Retina (tissue), 1 donor: ENCODE data around the gene ZIM2.
"Not testable (repeated sequence)": the region's sequence is repeated elsewhere in the genome, so short reads cannot be mapped to it uniquely, and the experiment has no call there.

Experiments used
- DNase-seq: peaks from one replicate; pipeline ENCODE4 v3.0.0-alpha.2; 2016

The ZIM2 gene

DNA sequence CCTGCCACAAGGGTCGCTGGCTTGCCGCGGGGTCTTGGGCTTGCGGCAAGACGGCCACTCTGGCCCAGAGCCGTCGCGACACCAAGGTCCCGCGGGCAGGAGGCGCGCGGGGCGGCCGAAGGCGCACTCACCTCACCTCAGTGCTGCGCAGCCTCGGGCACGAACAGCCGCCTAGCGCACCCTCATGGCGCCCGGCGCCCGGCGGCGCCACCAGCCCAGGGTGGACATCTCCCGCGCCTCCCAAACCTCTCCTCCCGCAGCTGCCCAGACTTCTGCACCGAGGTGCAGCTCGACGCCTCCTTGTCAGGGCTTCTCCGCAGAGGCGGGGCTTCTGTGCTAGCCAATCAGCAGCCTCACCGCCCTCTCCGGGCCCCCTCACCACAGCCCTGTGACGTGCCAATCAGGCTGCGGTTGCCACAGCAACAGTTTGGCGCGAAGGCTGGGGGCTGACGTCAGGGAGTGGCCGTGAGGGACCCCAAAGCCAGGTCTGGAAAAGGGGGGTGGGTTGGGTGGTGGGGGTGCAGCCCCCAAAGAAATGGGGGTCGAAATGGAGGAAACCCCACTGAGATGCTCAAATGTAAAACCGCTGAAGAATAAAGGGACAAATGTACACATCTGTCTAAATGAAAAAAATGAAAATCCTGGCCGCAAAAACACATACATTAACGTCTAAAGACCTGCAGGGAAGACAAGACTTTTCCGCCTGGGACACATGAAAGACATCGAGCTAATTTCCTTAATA lies at the start of gene ZIM2, which contains the start of gene PEG3:
Gene ZIM2, minus strand, starts transcription at position 276 of the 742 bp plus-strand sequence. CDS start 16,449 bp downstream, outside the sequence.
Gene PEG3, minus strand, starts transcription at position 276 of the 742 bp plus-strand sequence. CDS start 16,071 bp downstream, outside the sequence.
- DNase-seq: peak; percentile 92

DNA sequence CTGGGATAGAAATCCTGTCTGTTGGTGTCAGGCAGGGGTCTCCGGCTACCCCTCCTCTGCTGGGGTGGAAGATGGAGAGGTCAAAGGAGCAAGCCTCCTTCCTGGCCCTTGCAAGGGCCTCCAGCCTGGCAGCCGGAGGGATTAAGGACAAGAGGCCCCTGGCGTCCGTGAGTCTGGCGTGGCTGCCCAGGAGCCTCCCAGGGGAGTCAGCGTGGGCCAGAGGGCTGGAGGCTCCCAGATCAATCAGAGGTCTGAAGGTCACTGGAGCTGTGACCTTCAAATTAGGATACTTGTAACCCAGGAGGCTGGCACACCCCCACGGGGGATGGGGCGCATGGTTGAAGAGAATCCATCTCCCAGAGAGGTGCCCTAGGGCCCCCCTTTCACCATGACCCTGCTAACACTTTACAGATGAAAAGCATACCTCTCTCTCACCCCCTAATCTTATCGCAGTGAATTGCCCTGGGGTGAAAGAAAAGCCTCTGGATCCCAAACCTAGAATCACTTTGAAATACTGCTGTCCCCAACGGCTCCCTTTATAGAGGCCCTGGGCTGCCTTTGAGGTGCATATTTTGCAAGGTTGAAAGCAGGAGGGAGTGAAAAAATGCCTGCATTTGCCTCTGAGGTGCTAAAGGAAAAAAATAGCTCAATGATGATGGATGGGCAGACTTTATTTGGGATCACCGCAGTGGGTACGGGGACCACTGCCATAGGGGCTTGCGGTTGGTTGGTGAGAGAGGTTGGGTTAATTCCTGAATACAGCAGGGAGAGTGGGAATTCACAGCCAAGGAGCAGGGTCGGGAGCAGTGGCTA lies 44.9 kb upstream of the ZIM2 start:
- DNase-seq: peak; percentile 36

DNA sequence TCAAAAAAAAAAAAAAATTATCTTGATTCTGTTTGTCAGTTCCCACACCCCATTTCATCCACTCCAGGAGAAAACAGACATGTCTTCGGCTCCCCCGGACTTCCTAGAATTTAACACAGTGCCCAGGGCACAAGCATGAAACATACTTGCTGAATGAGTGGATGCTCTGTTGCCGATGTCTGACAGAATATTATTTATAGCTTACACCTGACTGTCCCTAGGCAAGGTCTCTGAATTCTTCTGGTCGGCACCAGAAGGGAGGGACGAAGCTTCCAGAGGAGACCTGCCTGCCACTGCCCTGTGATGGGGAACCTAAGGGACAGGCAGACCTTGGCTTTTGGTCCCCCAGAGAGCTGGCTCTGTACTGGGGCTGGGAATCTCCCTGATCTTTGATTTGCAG lies 43.9 kb upstream of the ZIM2 start:
- DNase-seq: no peak

DNA sequence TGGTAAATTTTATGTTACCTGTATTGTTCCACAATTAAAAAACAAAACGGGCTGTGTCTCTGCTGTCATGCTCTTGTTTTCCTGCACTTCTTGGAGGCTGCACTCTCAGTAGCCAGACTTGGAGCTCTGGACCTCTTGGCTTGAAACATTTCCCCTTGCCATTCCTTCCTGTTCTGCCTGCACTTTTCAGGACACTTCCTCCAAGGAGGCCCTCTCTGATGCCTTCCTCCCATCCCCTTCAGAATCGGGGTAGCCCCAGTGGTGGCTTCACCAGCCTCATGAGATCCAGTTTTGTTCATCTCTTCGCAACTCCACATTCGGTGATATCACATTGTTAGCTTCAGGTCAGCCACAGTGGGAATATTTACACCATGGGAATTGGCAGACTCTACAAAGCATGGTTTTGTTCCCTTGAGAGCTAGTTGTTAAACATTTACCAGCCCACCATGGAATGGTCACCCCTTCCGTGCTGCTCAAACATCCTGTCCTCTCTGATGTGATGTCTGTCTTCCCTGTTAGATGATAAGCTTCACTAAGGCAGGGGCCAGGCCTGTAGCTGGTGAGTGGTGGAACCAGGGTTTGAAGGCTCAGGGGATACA lies 40.2 kb upstream of the ZIM2 start:
- DNase-seq: no peak

DNA sequence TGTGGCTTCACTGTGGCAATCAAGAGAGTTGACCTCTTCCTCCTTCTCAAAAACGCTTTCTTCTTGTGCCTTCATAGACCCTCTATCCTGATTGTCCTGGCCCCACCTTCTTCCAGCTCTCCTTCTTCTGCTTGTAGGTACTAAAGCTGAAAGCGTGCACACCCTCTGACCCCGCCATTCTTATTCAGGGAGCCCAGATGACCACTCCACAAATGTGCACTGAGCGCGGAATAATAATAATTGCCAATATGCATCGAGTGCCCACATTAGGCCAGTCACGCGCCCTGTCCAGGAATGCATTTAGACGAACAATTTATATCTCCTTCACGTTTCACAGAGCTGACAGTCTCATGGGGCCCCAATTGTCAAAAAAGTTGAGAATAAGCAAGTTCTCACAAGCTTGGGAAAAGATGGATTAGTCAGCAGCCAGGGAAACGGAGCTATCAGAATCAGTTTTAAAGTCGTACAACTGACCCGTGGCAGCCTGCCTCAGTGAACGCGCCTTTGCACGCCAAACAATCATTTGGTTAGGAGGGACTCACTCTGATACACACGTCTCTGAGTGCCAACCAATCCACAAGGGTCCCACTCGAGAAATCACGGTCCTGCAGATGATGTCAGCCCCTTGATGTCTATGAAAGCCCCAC lies 36.7 kb upstream of the ZIM2 start:
- DNase-seq: peak; percentile 14

DNA sequence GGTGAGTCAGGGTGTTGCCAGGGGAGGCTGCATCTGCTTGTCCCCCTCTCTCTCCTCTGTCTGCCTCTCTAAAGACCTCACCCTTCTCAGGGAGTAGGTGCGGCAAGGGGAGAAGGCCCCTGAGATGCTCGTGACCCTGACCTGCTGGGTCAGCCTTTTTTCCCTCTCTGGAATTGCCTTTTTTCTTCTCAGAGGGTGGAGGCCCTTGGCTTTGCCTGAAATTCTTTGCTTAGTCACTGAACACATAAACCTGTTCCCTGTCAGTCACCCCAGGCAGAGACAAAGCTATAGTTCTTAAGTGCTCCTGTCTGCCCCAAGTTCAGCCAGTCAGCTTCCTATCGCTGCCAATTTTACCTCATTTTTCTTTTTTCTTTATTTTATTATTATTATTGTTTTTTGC lies 35.2 kb upstream of the ZIM2 start:
- DNase-seq: no peak

DNA sequence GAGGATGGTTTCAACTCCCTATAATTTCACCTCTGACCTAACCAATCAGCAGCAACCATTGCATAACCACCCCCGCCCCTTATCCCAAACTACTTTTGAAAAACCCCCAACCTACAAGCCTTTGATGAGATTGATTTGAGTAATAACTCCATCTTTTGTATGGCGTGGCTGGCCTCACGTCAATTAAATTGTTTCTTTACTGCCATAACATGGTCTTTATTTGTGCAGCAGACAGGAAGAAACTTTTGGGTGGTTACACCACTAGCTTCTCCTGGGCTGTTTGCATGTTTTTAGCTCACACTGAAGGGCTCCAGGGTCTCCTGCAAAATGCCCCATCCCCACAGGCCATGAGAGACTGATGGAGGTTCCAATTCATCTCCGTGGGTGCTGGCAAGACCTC lies 34.0 kb upstream of the ZIM2 start:
- DNase-seq: no peak

DNA sequence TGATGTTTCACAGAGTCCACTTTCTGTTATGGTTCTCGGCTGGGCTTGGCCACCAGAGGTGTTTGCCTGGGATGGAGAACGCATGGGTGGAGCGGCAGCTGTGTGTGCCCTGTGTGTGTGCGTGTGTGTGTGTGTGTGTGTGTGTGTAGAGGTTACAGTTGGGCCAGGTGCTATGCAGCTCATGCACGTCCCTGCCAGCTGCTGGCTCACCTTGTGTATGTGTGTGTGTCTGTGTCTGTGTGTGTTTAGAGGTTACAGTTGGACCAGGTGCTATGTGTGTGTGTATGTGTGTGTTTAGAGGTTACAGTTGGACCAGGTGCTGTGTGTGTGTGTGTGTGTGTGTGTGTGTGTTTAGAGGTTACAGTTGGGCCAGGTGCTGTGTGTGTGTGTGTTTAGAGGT lies 33.0 kb upstream of the ZIM2 start:
- DNase-seq: no peak

DNA sequence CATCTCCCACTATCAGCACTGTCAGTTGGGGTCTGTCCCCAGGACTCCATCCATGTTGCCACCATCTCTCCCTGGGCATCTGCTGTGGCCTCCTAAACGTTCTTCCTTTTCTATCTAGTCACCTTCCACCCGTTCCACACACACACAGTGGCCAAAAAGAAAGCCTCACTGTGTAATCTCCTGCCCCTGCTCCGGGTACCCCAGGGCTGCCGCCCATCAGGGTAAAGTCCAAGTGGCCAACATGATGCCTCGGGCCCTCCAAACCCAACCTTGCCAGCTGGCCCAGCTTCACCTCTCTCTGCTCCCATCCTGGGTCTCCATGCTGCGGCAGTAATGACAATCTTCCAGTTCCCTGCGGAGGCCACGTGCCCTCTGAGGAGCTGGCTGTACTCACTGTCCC lies 29.4 kb upstream of the ZIM2 start:
- DNase-seq: no peak

DNA sequence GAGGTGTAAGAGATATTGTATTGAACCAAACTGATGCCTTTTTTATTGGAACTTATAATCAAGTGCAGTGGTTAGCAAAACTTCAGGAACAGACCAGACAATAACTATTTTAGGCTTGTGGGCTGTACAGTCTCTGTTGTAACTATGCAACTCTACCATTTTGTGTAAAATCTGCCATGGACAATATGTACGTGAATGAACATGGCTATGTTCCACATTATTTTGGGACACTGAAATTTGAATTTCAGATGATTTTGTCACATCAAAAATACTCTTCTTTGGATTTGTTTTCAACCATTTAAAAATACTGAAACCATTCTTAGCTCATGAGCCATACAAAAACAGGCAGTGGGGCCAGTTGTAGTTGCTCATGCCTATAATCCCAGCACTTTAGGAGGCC lies 27.9 kb upstream of the ZIM2 start:
- no peak for DNase-seq

DNA sequence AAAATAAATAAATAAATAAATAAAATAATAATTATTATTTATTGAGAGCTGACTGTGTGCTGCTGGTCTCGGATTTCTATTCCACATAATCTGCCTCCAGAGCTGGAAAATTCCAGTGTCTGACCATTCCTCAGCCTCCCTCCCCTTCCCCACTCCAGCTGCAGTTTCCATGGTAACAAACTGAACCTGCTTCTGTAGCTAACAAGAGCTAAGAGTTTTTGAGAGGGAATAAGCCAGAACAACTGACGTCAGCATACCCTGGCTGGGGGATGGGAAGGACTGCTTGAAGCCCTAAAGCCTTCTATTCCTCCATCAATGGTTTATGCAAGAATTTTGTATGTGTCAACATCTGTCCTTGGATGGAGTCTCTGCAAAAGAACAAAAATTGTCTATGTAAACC lies 26.0 kb upstream of the ZIM2 start:
- DNase-seq: peak; percentile 67

DNA sequence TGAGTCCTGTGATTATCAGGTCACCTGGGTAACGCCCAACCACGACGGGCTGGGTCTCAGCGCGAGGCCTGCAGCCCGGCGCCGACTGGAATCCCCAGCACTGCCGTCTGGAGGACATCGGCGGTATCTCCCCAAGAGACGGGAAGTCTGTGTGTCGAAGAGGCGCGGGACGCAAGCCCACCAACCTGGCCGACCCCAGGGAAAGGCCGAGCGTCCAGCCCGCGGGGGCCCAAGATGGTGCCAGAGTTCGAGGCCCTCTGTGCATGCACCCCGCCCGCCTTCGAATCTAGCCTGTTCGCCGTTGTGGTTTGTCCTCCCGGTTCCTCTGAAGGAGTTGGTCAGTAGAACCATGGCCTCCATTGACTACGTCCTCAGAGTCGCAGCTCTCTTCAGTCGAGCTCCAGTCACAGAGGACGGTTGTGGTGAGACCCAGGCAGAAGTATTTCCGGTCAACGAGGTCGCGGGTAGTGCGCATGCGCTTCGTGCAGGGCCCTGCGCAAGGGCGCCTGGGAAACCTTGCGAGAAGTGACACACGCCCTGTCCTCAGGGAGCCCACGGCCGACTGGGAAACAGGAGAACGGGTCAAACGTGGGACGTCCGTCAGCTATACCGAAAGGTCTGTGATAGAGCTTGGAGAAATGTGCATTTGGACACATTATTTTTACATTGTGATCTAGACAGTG lies 24.1 kb upstream of the ZIM2 start:
- no peak for DNase-seq

DNA sequence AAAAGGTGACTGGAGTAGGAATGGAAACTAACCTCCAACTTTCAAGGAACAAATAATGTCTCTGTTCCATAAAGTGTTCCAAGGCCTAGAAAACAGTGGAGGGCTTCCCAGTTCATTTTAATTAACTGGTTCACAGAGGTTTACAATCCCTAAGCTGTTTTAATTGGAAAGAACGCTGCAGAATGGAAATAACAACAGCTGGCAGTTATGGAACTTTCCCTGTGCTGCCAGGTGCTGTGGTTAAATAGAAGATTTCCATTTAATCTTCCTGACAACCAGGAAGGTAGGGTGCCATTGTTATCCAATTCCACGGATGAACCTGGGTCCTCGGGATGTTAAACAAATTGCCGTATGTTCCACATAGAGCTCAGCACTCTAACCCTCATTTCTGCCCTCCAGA lies 22.2 kb upstream of the ZIM2 start:
- no peak for DNase-seq

DNA sequence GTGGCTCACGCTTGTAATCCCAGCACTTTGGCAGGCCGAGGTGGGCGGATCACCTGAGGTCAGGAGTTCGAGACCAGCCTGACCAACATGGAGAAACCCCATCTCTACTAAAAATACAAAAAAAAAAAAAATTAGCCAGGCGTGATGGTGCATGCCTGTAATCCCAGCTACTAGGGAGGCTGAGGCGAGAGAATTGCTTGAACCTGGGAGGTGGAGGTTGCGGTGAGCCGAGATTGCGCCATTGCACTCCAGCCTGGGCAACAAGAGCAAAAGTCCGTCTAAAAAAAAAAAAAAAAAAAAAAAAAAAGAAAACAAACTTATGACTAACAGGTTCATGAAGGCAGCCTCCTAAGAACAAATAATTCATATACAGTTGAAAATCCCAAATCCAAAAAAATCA lies 19.9 kb upstream of the ZIM2 start:
- DNase-seq: not testable (repeated sequence)

DNA sequence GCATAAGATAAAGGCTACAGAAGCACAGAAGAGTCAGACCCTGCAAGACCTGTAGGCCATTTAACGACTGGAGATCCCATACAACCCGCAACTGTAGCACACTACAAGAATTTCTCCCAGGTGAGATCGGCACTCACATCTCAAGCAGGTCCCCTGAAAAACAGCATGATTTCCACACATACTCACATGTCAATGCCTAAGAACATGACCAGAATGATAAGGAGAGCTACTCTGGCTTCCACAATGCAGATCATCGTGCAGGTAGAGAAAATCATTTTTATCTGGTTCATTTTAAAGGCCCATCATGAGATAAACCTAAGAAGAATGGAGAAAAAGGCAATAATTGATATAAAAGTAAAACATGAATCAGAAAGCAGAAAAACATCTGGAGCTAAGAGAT lies 17.5 kb upstream of the ZIM2 start:
- no peak for DNase-seq

DNA sequence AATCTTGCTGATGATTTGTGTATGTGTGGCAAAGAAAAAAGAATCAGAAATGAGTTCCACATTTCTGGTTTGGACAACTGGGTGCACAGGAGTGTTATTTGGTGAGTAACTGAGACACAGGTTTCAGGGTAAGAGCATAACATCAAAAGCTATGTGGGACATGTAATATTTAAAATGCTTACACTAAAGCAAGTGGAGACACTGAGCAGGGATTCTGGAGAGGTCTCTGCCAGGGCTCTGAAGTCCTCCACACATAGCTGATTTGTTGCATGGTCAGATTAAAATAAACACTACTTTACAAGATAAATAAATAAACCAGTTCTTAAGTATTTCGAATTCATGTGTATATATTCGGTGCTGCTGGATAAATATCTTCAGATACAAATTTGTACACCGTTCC lies 16.3 kb upstream of the ZIM2 start:
- DNase-seq: no peak

DNA sequence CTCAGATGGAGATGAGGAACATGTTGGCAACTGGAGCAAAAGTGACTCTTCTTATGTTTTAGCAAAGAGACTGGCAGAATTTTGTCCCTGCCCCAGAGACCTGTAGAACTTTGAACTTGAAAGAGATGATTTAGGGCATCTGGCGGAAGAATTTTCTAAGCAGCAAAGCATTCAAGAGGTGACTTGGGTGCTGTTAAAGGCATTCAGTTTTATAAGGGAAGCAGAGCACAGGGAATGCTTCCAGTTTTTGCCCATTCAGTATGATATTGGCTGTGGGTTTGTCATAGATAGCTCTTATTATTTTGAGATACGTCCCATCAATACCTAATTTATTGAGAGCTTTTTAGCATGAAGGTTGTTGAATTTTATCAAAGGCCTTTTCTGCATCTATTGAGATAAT lies 11.8 kb upstream of the ZIM2 start:
- DNase-seq: not testable (repeated sequence)

DNA sequence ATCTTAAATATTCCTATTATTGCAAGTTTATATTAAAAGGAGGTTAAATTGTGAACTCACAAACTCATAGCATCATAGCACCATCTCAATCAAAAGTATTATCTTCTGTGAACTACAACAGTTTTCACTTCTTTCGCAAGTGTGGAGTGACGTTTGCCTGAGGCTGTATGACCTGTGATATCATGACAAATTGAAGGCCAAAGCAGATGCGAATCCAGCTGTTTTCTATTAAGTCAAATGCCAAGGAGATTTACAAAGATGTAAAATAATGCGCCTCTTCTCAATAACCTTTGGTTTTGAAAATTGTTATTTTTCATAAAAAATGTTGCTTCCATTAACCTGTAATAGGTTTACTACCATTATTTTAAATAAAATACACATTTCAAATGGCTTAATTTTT lies 7.6 kb upstream of the ZIM2 start:
- DNase-seq: no peak

DNA sequence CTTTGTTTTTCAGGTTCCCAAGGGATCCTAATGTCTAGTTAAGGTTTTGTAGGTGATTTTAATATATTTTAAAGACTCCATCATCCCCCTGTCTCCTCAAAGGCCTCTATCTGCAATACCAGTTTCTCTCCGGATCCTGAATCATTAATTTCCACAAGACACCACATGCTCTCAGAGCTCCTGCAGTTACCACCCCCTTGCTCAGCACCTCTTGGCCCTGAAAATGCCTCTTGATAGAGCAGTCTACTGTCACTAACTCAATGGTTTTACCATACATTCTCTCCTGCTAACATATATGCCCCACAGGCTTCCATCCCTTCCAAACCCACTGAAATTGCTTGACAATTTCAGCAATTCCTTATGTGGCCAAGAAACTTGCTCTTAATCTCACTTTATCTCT lies 1.9 kb upstream of the ZIM2 start:
- no peak for DNase-seq

DNA sequence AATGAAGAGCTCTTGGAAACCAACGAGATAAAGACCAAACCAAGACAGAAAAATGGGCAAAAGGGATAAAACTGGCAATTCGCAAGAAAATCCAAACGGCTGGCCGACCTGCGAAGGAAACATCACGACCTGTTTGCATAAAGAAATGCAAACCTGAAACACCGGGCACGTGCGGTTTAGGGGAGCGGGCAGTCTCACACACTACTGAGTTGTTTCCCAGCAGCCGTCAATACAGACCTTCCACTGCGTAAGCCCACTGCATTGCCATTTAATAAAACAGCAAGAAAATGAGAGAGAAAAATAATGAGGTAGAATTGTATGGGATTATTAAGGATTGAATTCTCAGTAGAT lies 642 bp upstream of the ZIM2 start:
- DNase-seq: no peak

DNA sequence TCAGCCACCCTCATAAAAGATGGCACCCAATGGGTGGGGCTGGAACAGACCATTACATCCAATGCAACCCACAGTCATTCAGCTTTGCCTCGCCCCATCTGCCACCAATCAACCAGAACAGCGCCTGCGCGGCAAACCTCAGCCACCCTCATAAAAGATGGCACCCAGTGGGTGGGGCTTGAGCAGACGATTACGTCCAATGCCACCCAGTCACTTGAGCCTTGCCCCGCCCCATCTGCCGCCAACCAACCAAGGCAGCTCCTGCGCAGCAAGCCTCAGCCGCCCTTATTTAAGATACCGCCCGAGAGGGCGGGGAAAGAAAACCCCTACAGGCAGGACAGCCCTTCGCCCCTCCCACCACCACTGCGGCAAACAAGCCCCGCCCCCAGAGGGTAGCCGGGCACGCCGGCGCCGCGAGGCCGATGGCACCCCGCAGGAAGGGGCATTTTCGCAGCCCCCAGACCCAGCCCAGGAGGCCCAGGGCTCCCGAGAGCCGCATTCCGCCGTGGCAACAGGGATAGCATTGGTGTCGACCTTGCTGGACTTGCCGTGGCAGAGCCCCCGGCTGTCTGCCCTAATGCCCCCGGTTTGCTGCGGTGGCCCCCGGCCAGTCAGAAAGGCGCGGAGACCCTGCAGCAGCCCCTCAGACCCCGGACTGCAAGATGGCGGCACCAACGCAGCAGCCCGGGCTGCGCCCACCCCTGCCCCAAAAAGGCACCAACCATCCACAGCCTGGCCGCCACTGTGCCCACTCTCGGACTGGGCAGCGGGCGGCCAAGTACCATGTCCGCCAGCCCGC lies 675 bp downstream of the ZIM2 start:
- peak; percentile 94 for DNase-seq
